ENCODE data around the gene INSC.

- TF ChIP-seq ZC3H10 (CRISPR knock-in tag; IDR thresholded peaks at IDR 0.05) (no peak), TOX (CRISPR knock-in tag; IDR thresholded peaks at IDR 0.05; ENCODE audit: borderline replicate concordance) (no peak), ISL1 (CRISPR knock-in tag; IDR thresholded peaks at IDR 0.05) (no peak), ZFP3 (CRISPR knock-in tag; IDR thresholded peaks at IDR 0.05) (no peak), ZNF565 (CRISPR knock-in tag; conservative IDR thresholded peaks at IDR 0.05; ENCODE audit: low read depth) (no peak), TSHZ2 (CRISPR knock-in tag; IDR thresholded peaks at IDR 0.05) (no peak), PATZ1 (CRISPR knock-in tag; IDR thresholded peaks at IDR 0.05; ENCODE audit: borderline replicate concordance) (no peak), ESRRG (CRISPR knock-in tag; IDR thresholded peaks at IDR 0.05) (no peak)
Measured at GRCh38 chr11:15192005-15192556, 77.4 kb downstream of the INSC start.
